ENCODE measurements around the gene SFSWAP.

DNA sequence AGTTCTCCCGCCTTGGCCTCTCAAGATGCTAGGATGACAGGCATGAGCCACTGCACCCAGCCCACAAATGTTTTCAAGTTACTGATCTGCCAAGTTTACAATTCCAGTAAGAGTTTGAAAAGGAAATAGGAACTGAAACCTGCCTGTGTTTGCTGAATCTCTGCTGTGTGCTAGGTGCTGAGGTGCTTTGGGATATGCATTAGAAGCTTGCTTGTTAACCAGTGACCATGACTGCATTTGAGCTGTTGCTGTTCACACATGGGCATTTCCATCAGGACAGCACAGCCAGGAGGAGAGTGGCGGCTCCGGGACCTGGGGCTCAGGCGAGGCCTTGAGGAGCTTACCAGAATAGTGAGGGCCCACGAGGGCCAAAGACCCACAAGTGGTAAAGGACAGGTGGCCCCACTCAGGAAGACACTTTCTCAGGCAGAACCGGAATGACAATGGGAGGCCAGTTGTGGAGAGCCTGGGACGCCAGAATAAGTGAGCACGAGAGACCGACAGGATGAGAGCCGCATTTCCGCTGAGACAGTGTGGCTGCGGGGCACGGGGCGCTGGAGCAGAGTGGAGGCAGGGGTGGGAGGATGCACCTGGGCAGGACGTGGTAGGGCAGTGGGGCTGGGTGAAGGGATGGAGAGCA is 62.8 kb downstream of the SFSWAP start:
- TF ChIP-seq CTCF (IDR thresholded peaks at IDR 0.05) (no peak), POLR2A (IDR thresholded peaks at IDR 0.05) (no peak)

Data from adrenal gland (tissue), 5 donors.